ENCODE data around the gene TMEM131L. TPM values are rescaled to one million over a fixed set of nuclear protein-coding genes. Genes with fewer than 3 reads are reported as not detected.
"Not testable (repeated sequence)": the region's sequence is repeated elsewhere in the genome, so short reads cannot be mapped to it uniquely, and the experiment has no call there.

TMEM131L gene
- total and polyA plus RNA-seq, 4 donors, result 4.9 to 41.3 (median 12.9) TPM

GRCh38 chr4:153449338-153449737, 16.8 kb upstream of the TMEM131L start:
- TF ChIP-seq CTCF (IDR thresholded peaks at IDR 0.05; ENCODE audit: low read depth, low read length, missing input control) (no peak), NR2F2 (IDR thresholded peaks at IDR 0.05) (no peak), SP1 (IDR thresholded peaks at IDR 0.05) (no peak), REST (IDR thresholded peaks at IDR 0.05) (no peak), MAX (IDR thresholded peaks at IDR 0.05) (no peak), HNF4A (conservative IDR thresholded peaks at IDR 0.05) (no peak), RXRA (IDR thresholded peaks at IDR 0.05) (no peak), FOXA1 (IDR thresholded peaks at IDR 0.05) (no peak), GABPA (IDR thresholded peaks at IDR 0.05 in 1 of 2, conservative IDR thresholded peaks at IDR 0.05 in 1 of 2) (no peak), RAD21 (IDR thresholded peaks at IDR 0.05) (no peak), FOXA2 (IDR thresholded peaks at IDR 0.05) (no peak), TAF1 (conservative IDR thresholded peaks at IDR 0.05) (no peak), EGR1 (IDR thresholded peaks at IDR 0.05; ENCODE audit: low read depth in 2 of 2) (no peak), HNF4G (IDR thresholded peaks at IDR 0.05) (no peak), ATF3 (IDR thresholded peaks at IDR 0.05) (no peak)

GRCh38 chr4:153450544-153450917, 15.6 kb upstream of the TMEM131L start:
- whole genome bisulfite sequencing, result 83% methylated on average over 5 of the region's 5 CpGs
- H3K4me3 ChIP-seq (ENCODE audit: low read depth in 1 of 3, low read length in 3 of 3), result no peak overlapping the region
- H3K4me1 ChIP-seq (ENCODE audit: control insufficient read depth in 4 of 4, insufficient read depth in 4 of 4, low read length in 3 of 4), result peaks cover 0 to 18% (median 9%) of the 10 kb centered on the region in 4 donors
- TF ChIP-seq TAF1 (conservative IDR thresholded peaks at IDR 0.05), result no peak
- no peak for TF ChIP-seq ATF3 (IDR thresholded peaks at IDR 0.05)
- TF ChIP-seq HNF4A (conservative IDR thresholded peaks at IDR 0.05), result no peak
- TF ChIP-seq FOXA1 (IDR thresholded peaks at IDR 0.05), result no peak
- TF ChIP-seq SP1 (IDR thresholded peaks at IDR 0.05), result no peak
- TF ChIP-seq FOXA2 (IDR thresholded peaks at IDR 0.05), result no peak
- no peak for TF ChIP-seq HNF4G (IDR thresholded peaks at IDR 0.05)
- no peak for TF ChIP-seq RAD21 (IDR thresholded peaks at IDR 0.05)
- TF ChIP-seq JUND (IDR thresholded peaks at IDR 0.05), result no peak
- TF ChIP-seq RXRA (IDR thresholded peaks at IDR 0.05), result no peak
- no peak for TF ChIP-seq GABPA (IDR thresholded peaks at IDR 0.05 in 1 of 2, conservative IDR thresholded peaks at IDR 0.05 in 1 of 2)
- no peak for TF ChIP-seq YY1 (IDR thresholded peaks at IDR 0.05)
- H3K27ac ChIP-seq (ENCODE audit: low read depth in 1 of 2, low read length in 2 of 2), result no peak overlapping the region
- H3K9ac ChIP-seq (ENCODE audit: low read depth in 1 of 2, low read length in 2 of 2), result no peak overlapping the region
- H3K9me3 ChIP-seq (ENCODE audit: control insufficient read depth in 4 of 4, low read length in 3 of 4), result no peaks in the 10 kb centered on the region
- H3K27me3 ChIP-seq (ENCODE audit: control insufficient read depth in 4 of 4, insufficient read depth in 4 of 4, low read length in 3 of 4), result no peaks in the 10 kb centered on the region
- no peak for DNase-seq (ENCODE audit: low spot score)
- no peaks in the 10 kb centered on the region for H3K36me3 ChIP-seq (ENCODE audit: control insufficient read depth in 4 of 4, insufficient read depth in 3 of 4, low read depth in 1 of 4, low read length in 3 of 4)

More at GRCh38 chr4:153449338-153449737, 16.8 kb upstream of the TMEM131L start:
- peaks cover 0 to 18% (median 9%) of the 10 kb centered on the region in 4 donors for H3K4me1 ChIP-seq (ENCODE audit: control insufficient read depth in 4 of 4, insufficient read depth in 4 of 4, low read length in 3 of 4)
- no peak overlapping the region for H3K4me3 ChIP-seq (ENCODE audit: low read depth in 1 of 3, low read length in 3 of 3)
- H3K9me3 ChIP-seq (ENCODE audit: control insufficient read depth in 4 of 4, low read length in 3 of 4), result no peaks in the 10 kb centered on the region
- no peak overlapping the region for H3K27ac ChIP-seq (ENCODE audit: low read depth in 1 of 2, low read length in 2 of 2)
- 97% methylated on average over 1 of the region's 1 CpG for WGBS
- DNase-seq (ENCODE audit: low spot score), result no peak
- no peak overlapping the region for H3K9ac ChIP-seq (ENCODE audit: low read depth in 1 of 2, low read length in 2 of 2)
- H3K27me3 ChIP-seq (ENCODE audit: control insufficient read depth in 4 of 4, insufficient read depth in 4 of 4, low read length in 3 of 4), result no peaks in the 10 kb centered on the region
- no peaks in the 10 kb centered on the region for H3K36me3 ChIP-seq (ENCODE audit: control insufficient read depth in 4 of 4, insufficient read depth in 3 of 4, low read depth in 1 of 4, low read length in 3 of 4)

- H3K36me3 ChIP-seq (ENCODE audit: control insufficient read depth in 4 of 4, insufficient read depth in 3 of 4, low read depth in 1 of 4, low read length in 3 of 4); H3K27ac ChIP-seq (ENCODE audit: low read depth in 1 of 2, low read length in 2 of 2); H3K4me3 ChIP-seq (ENCODE audit: low read depth in 1 of 3, low read length in 3 of 3); DNase-seq (ENCODE audit: low spot score); H3K27me3 ChIP-seq (ENCODE audit: control insufficient read depth in 4 of 4, insufficient read depth in 4 of 4, low read length in 3 of 4); H3K9me3 ChIP-seq (ENCODE audit: control insufficient read depth in 4 of 4, low read length in 3 of 4); H3K9ac ChIP-seq (ENCODE audit: low read depth in 1 of 2, low read length in 2 of 2): not testable (repeated sequence)
- 86% methylated on average over 13 of the region's 13 CpGs for WGBS
- peaks cover 0 to 18% (median 9%) of the 10 kb centered on the region in 4 donors for H3K4me1 ChIP-seq (ENCODE audit: control insufficient read depth in 4 of 4, insufficient read depth in 4 of 4, low read length in 3 of 4)
These were observed 15.0 kb upstream of the TMEM131L start for GRCh38 chr4:153451145-153451544.
